ENCODE results near the gene SLC4A8. TPM values are rescaled to one million over a fixed set of nuclear protein-coding genes. Genes with fewer than 3 reads are reported as not detected.

SLC4A8 gene
- total RNA-seq, 1 experiment from 2014 or later = 62.7 TPM

DNA sequence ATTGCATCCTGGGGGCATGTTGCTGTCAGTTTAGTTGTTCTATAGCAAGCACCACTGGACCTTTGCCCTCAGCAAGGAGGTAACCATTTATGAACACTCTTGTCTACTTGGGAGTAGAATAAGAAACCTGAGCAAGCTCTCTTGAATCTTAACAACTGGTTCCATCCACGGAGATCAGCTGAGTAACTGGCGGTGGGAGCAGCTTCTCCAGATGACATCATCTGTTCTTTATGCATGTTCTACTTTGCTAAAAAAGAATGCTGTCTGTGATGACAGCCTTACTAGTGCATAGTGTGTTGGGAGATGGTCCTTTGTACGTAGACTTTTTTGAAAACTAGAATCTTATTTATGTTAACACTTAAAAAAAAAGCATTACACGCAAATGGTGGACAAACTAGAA, 17.7 kb downstream of the SLC4A8 start:
- CTCF ChIA-PET = no interaction called here
- intact Hi-C loops (cut with micrococcal nuclease; ENCODE audit: unreplicated experiment) = no loop called here
- BruUV-seq (replicated peaks) = no TSS peak
- Mint-ChIP-seq H3K27ac (ENCODE audit: unreplicated experiment) (peak overlapping the region; percentile 8), H3K36me3 (ENCODE audit: insufficient read depth, unreplicated experiment) (peaks cover 10% of the 10 kb centered on the region), H3K9me3 (ENCODE audit: unreplicated experiment) (no peaks in the 10 kb centered on the region), H3K27me3 (ENCODE audit: insufficient read depth, unreplicated experiment) (no peaks in the 10 kb centered on the region), H3K4me1 (ENCODE audit: low read depth, unreplicated experiment) (peaks cover 54% of the 10 kb centered on the region), H3K4me3 (ENCODE audit: unreplicated experiment) (no peak overlapping the region)
- H3K36me3 ChIP-seq (ENCODE audit: control insufficient read depth, insufficient read depth, low read length) = no peaks in the 10 kb centered on the region
- no peaks in the 10 kb centered on the region for H3K27me3 ChIP-seq (replicated peaks; ENCODE audit: control insufficient read depth, insufficient read depth, low read length)
- POLR2A ChIA-PET = no interaction called here
- H3K9me3 ChIP-seq = no peaks in the 10 kb centered on the region
- DNase-seq = no peak
- H3K4me3 ChIP-seq (ENCODE audit: low read depth, low read length) = no peak overlapping the region
- peaks cover 77% of the 10 kb centered on the region for H3K4me1 ChIP-seq
- TF ChIP-seq, protein P1, sequence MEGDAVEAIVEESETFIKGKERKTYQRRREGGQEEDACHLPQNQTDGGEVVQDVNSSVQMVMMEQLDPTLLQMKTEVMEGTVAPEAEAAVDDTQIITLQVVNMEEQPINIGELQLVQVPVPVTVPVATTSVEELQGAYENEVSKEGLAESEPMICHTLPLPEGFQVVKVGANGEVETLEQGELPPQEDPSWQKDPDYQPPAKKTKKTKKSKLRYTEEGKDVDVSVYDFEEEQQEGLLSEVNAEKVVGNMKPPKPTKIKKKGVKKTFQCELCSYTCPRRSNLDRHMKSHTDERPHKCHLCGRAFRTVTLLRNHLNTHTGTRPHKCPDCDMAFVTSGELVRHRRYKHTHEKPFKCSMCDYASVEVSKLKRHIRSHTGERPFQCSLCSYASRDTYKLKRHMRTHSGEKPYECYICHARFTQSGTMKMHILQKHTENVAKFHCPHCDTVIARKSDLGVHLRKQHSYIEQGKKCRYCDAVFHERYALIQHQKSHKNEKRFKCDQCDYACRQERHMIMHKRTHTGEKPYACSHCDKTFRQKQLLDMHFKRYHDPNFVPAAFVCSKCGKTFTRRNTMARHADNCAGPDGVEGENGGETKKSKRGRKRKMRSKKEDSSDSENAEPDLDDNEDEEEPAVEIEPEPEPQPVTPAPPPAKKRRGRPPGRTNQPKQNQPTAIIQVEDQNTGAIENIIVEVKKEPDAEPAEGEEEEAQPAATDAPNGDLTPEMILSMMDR (IDR thresholded peaks at IDR 0.05; ENCODE audit: insufficient read depth in 1 of 2, low read depth in 1 of 2, low read length in 1 of 2, severe bottlenecking in 1 of 2, unreplicated experiment in 1 of 2) = no peak

DNA sequence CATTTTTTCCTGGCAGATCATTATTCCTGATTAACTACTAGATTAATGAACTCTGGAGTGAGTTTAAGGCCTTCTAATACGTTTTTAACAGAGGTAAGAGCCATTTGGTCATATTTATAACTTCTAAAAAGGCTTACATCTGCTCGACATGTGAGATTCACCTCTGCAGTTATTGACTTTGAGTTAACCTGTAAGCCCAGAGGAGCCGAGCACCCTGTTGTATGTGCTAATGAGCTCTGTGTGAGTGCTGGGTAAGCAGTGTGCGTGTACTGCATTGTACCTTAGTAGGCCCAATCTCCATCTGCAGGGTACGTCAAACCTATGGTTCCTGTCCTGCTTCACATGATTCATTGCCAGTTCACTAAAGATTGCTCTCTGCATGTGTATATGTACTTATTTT, 18.9 kb downstream of the SLC4A8 start:
- Histone ChIP-seq H3K4me1 (peaks cover 82% of the 10 kb centered on the region), H3K4me3 (ENCODE audit: low read depth, low read length) (no peak overlapping the region), H3K9me3 (no peaks in the 10 kb centered on the region), H3K27me3 (replicated peaks; ENCODE audit: control insufficient read depth, insufficient read depth, low read length) (no peaks in the 10 kb centered on the region), H3K36me3 (ENCODE audit: control insufficient read depth, insufficient read depth, low read length) (no peaks in the 10 kb centered on the region)
- DNase-seq = no peak
- Mint-ChIP-seq H3K9me3 (ENCODE audit: unreplicated experiment) (peaks cover 8% of the 10 kb centered on the region), H3K4me3 (ENCODE audit: unreplicated experiment) (no peak overlapping the region), H3K36me3 (ENCODE audit: insufficient read depth, unreplicated experiment) (peaks cover 19% of the 10 kb centered on the region), H3K27me3 (ENCODE audit: insufficient read depth, unreplicated experiment) (no peaks in the 10 kb centered on the region), H3K27ac (ENCODE audit: unreplicated experiment) (no peak overlapping the region), H3K4me1 (ENCODE audit: low read depth, unreplicated experiment) (peaks cover 64% of the 10 kb centered on the region)
- BruUV-seq (replicated peaks) = no TSS peak
- TF ChIP-seq, protein P1 (IDR thresholded peaks at IDR 0.05; ENCODE audit: insufficient read depth in 1 of 2, low read depth in 1 of 2, low read length in 1 of 2, severe bottlenecking in 1 of 2, unreplicated experiment in 1 of 2) = no peak
- ChIA-PET POLR2A (no interaction called here), CTCF (no interaction called here)
- intact Hi-C loops (cut with micrococcal nuclease; ENCODE audit: unreplicated experiment) = no loop called here

DNA sequence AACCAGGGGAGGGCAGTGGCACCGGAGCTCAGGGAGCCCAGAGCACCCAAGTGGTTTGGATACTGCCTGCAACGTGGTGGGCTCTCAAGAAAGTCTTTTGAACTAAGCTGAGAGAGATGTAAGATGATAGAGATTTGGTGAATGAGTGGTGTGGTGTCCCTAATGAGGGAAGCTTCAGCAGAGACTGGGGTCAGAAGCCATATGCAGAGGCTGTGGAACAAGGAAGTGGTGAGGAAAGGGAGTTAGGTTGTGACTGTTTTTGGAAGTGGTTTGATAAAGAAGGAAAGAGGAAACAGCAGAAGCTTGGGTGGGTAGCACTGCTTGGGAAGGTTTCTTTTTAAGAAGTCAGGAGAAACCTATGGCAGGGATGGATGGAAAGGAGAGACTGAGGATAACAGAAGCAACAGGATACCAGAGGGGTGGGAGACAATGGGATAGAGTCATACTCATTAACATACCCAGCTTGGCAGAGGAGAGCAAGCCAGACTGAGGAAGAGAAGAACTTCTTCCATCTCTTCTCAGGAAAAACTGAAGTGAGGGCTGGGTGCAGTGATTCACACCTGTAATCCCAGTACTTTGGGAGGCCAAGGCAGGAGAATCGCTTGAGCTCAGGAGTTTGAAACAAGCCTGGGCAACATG, 24.1 kb downstream of the SLC4A8 start:
- peaks cover 57% of the 10 kb centered on the region for H3K4me1 Mint-ChIP-seq (ENCODE audit: low read depth, unreplicated experiment)
- H3K36me3 Mint-ChIP-seq (ENCODE audit: insufficient read depth, unreplicated experiment) = peaks cover 33% of the 10 kb centered on the region
- POLR2A ChIA-PET = interaction anchor here (0.6 kb wide), 1 partner anchor 62 kb away, joined by 5 read pairs; no protein-coding TSS in a partner anchor

More for the DNA sequence above, 24.1 kb downstream of the SLC4A8 start:
- H3K4me1 ChIP-seq = peaks cover 72% of the 10 kb centered on the region
- Mint-ChIP-seq H3K27ac (ENCODE audit: unreplicated experiment) (peak overlapping the region; percentile 57), H3K4me3 (ENCODE audit: unreplicated experiment) (peak overlapping the region; percentile 33), H3K27me3 (ENCODE audit: insufficient read depth, unreplicated experiment) (no peaks in the 10 kb centered on the region), H3K9me3 (ENCODE audit: unreplicated experiment) (peaks cover 11% of the 10 kb centered on the region)
- H3K27me3 ChIP-seq (replicated peaks; ENCODE audit: control insufficient read depth, insufficient read depth, low read length) = no peaks in the 10 kb centered on the region
- TF ChIP-seq, protein P1 (IDR thresholded peaks at IDR 0.05; ENCODE audit: insufficient read depth in 1 of 2, low read depth in 1 of 2, low read length in 1 of 2, severe bottlenecking in 1 of 2, unreplicated experiment in 1 of 2) = no peak
- no peaks in the 10 kb centered on the region for H3K9me3 ChIP-seq
- H3K36me3 ChIP-seq (ENCODE audit: control insufficient read depth, insufficient read depth, low read length) = no peaks in the 10 kb centered on the region
- intact Hi-C loops (cut with micrococcal nuclease; ENCODE audit: unreplicated experiment) = no loop called here
- no peak for DNase-seq
- CTCF ChIA-PET = no interaction called here
- H3K4me3 ChIP-seq (ENCODE audit: low read depth, low read length) = no peak overlapping the region
- no TSS peak for BruUV-seq (replicated peaks)
